ENCODE results near the gene THSD4. TPM values are rescaled to one million over a fixed set of nuclear protein-coding genes. Genes with fewer than 3 reads are reported as not detected.

THSD4 gene
- total RNA-seq, 5 donors from 2014 or later (not counting 1 experiment from before 2014, with no cell fraction given): 0.03 to 0.23 (median 0.18) TPM; not detected in 2

GRCh38 chr15:71506946-71507345 lies 391.7 kb downstream of the THSD4 start:
- H3K4me3 Mint-ChIP-seq: no peak overlapping the region
- ChIA-PET POLR2A (no interaction called here), CTCF (no interaction called here)
- H3K9me3 Mint-ChIP-seq: peaks cover 0 to 4% (median 0%) of the 10 kb centered on the region in 3 donors
- no peak overlapping the region for H3K27ac Mint-ChIP-seq
- DNase-seq (no peak), ATAC-seq (replicated peaks in 1 of 4) (no peak)
- Histone ChIP-seq H3K27me3 (replicated peaks in 1 of 2; ENCODE audit: control insufficient read depth in 2 of 2, extremely low read depth in 1 of 2, insufficient read depth in 2 of 2, low read length in 1 of 2) (peaks cover 0 to 6% of the 10 kb centered on the region in 2 experiments), H3K36me3 (ENCODE audit: control insufficient read depth in 2 of 2, extremely low read depth in 1 of 2, insufficient read depth in 1 of 2, low read length in 1 of 2) (no peaks in the 10 kb centered on the region), H3K4me1 (ENCODE audit: control insufficient read depth in 1 of 2, extremely low read depth in 1 of 2, insufficient read depth in 2 of 2, low read length in 2 of 2) (no peaks in the 10 kb centered on the region), H3K9me3 (no peaks in the 10 kb centered on the region), H3K4me3 (ENCODE audit: control insufficient read depth in 1 of 2, extremely low read depth in 1 of 2, low read length in 1 of 2) (no peak overlapping the region), H3K27ac (ENCODE audit: low read length) (no peak overlapping the region)
- H3K4me1 Mint-ChIP-seq: no peaks in the 10 kb centered on the region
- peaks cover 5 to 10% of the 10 kb centered on the region in 2 donors for H3K27me3 Mint-ChIP-seq
- 68% methylated on average over 2 of the region's 4 CpGs for WGBS (ENCODE audit: insufficient coverage)
- H3K36me3 Mint-ChIP-seq: no peaks in the 10 kb centered on the region

GRCh38 chr15:71508081-71508682 lies 392.9 kb downstream of the THSD4 start:
- Mint-ChIP-seq H3K9me3 (peaks cover 0 to 4% (median 0%) of the 10 kb centered on the region in 3 donors), H3K27ac (no peak overlapping the region), H3K4me3 (no peak overlapping the region), H3K4me1 (no peaks in the 10 kb centered on the region), H3K27me3 (peaks cover 9 to 10% of the 10 kb centered on the region in 2 donors), H3K36me3 (no peaks in the 10 kb centered on the region)
- H3K9me3 ChIP-seq: no peaks in the 10 kb centered on the region
- ATAC-seq (replicated peaks in 1 of 4) (no peak), DNase-seq (no peak)
- POLR2A ChIA-PET: no interaction called here
- 70% methylated on average over 2 of the region's 4 CpGs for WGBS (ENCODE audit: insufficient coverage)
- no peak overlapping the region for H3K27ac ChIP-seq (ENCODE audit: low read length)
- H3K4me3 ChIP-seq (ENCODE audit: control insufficient read depth in 1 of 2, extremely low read depth in 1 of 2, low read length in 1 of 2): no peak overlapping the region
- CTCF ChIA-PET: no interaction called here
- H3K27me3 ChIP-seq (replicated peaks in 1 of 2; ENCODE audit: control insufficient read depth in 2 of 2, extremely low read depth in 1 of 2, insufficient read depth in 2 of 2, low read length in 1 of 2): peaks cover 0 to 6% of the 10 kb centered on the region in 2 experiments
- H3K4me1 ChIP-seq (ENCODE audit: control insufficient read depth in 1 of 2, extremely low read depth in 1 of 2, insufficient read depth in 2 of 2, low read length in 2 of 2): no peaks in the 10 kb centered on the region
- no peaks in the 10 kb centered on the region for H3K36me3 ChIP-seq (ENCODE audit: control insufficient read depth in 2 of 2, extremely low read depth in 1 of 2, insufficient read depth in 1 of 2, low read length in 1 of 2)

GRCh38 chr15:71509139-71509538 lies 393.9 kb downstream of the THSD4 start:
- ATAC-seq (replicated peaks in 1 of 4) (no peak), DNase-seq (no peak)
- Histone ChIP-seq H3K36me3 (ENCODE audit: control insufficient read depth in 2 of 2, extremely low read depth in 1 of 2, insufficient read depth in 1 of 2, low read length in 1 of 2) (no peaks in the 10 kb centered on the region), H3K4me3 (ENCODE audit: control insufficient read depth in 1 of 2, extremely low read depth in 1 of 2, low read length in 1 of 2) (no peak overlapping the region), H3K27ac (ENCODE audit: low read length) (no peak overlapping the region), H3K27me3 (replicated peaks in 1 of 2; ENCODE audit: control insufficient read depth in 2 of 2, extremely low read depth in 1 of 2, insufficient read depth in 2 of 2, low read length in 1 of 2) (peaks cover 0 to 6% of the 10 kb centered on the region in 2 experiments), H3K4me1 (ENCODE audit: control insufficient read depth in 1 of 2, extremely low read depth in 1 of 2, insufficient read depth in 2 of 2, low read length in 2 of 2) (no peaks in the 10 kb centered on the region), H3K9me3 (no peaks in the 10 kb centered on the region)
- no CpG with 5 or more reads among the region's 1 CpG for WGBS (ENCODE audit: insufficient coverage)
- Mint-ChIP-seq H3K36me3 (no peaks in the 10 kb centered on the region), H3K9me3 (peaks cover 0 to 4% (median 0%) of the 10 kb centered on the region in 3 donors), H3K4me1 (no peaks in the 10 kb centered on the region), H3K4me3 (no peak overlapping the region), H3K27ac (no peak overlapping the region), H3K27me3 (peaks cover 13 to 16% of the 10 kb centered on the region in 2 donors)
- ChIA-PET POLR2A (no interaction called here), CTCF (no interaction called here)

GRCh38 chr15:71510763-71511162 lies 395.5 kb downstream of the THSD4 start:
- 78% methylated on average over 6 of the region's 6 CpGs for WGBS (ENCODE audit: insufficient coverage)
- Mint-ChIP-seq H3K4me3 (no peak overlapping the region), H3K4me1 (no peaks in the 10 kb centered on the region), H3K27me3 (peaks cover 13 to 16% of the 10 kb centered on the region in 2 donors), H3K27ac (no peak overlapping the region), H3K36me3 (no peaks in the 10 kb centered on the region), H3K9me3 (peaks cover 0 to 4% (median 0%) of the 10 kb centered on the region in 3 donors)
- no peaks in the 10 kb centered on the region for H3K36me3 ChIP-seq (ENCODE audit: control insufficient read depth in 2 of 2, extremely low read depth in 1 of 2, insufficient read depth in 1 of 2, low read length in 1 of 2)
- no peak for ATAC-seq (replicated peaks in 1 of 4)
- no peaks in the 10 kb centered on the region for H3K9me3 ChIP-seq
- ChIA-PET CTCF (no interaction called here), POLR2A (no interaction called here)
- H3K27ac ChIP-seq (ENCODE audit: low read length): no peak overlapping the region
- H3K4me3 ChIP-seq (ENCODE audit: control insufficient read depth in 1 of 2, extremely low read depth in 1 of 2, low read length in 1 of 2): no peak overlapping the region
- H3K4me1 ChIP-seq (ENCODE audit: control insufficient read depth in 1 of 2, extremely low read depth in 1 of 2, insufficient read depth in 2 of 2, low read length in 2 of 2): no peaks in the 10 kb centered on the region
- no peak for DNase-seq
- H3K27me3 ChIP-seq (replicated peaks in 1 of 2; ENCODE audit: control insufficient read depth in 2 of 2, extremely low read depth in 1 of 2, insufficient read depth in 2 of 2, low read length in 1 of 2): peaks cover 0 to 6% of the 10 kb centered on the region in 2 experiments

- Histone ChIP-seq H3K36me3 (ENCODE audit: control insufficient read depth in 2 of 2, extremely low read depth in 1 of 2, insufficient read depth in 1 of 2, low read length in 1 of 2) (no peaks in the 10 kb centered on the region), H3K27me3 (replicated peaks in 1 of 2; ENCODE audit: control insufficient read depth in 2 of 2, extremely low read depth in 1 of 2, insufficient read depth in 2 of 2, low read length in 1 of 2) (peaks cover 0 to 2% of the 10 kb centered on the region in 2 experiments), H3K4me1 (ENCODE audit: control insufficient read depth in 1 of 2, extremely low read depth in 1 of 2, insufficient read depth in 2 of 2, low read length in 2 of 2) (no peaks in the 10 kb centered on the region), H3K4me3 (ENCODE audit: control insufficient read depth in 1 of 2, extremely low read depth in 1 of 2, low read length in 1 of 2) (no peak overlapping the region), H3K9me3 (no peaks in the 10 kb centered on the region), H3K27ac (ENCODE audit: low read length) (no peak overlapping the region)
- WGBS (ENCODE audit: insufficient coverage): 50% methylated on average over 2 of the region's 15 CpGs
- ATAC-seq (replicated peaks in 1 of 4) (no peak), DNase-seq (no peak)
- Mint-ChIP-seq H3K27me3 (peaks cover 8 to 19% of the 10 kb centered on the region in 2 donors), H3K9me3 (no peaks in the 10 kb centered on the region), H3K36me3 (no peaks in the 10 kb centered on the region), H3K4me3 (no peak overlapping the region), H3K4me1 (no peaks in the 10 kb centered on the region), H3K27ac (no peak overlapping the region)
- ChIA-PET CTCF (no interaction called here), POLR2A (no interaction called here)
Measured at GRCh38 chr15:71511796-71512681, 396.8 kb downstream of the THSD4 start.

- CTCF ChIA-PET: no interaction called here
- Mint-ChIP-seq H3K27me3 (peaks cover 8 to 25% of the 10 kb centered on the region in 2 donors), H3K4me3 (no peak overlapping the region), H3K27ac (no peak overlapping the region), H3K9me3 (no peaks in the 10 kb centered on the region), H3K36me3 (no peaks in the 10 kb centered on the region), H3K4me1 (no peaks in the 10 kb centered on the region)
- no peak for DNase-seq
- Histone ChIP-seq H3K27ac (ENCODE audit: low read length) (no peak overlapping the region), H3K9me3 (no peaks in the 10 kb centered on the region), H3K4me3 (ENCODE audit: control insufficient read depth in 1 of 2, extremely low read depth in 1 of 2, low read length in 1 of 2) (no peak overlapping the region), H3K27me3 (replicated peaks in 1 of 2; ENCODE audit: control insufficient read depth in 2 of 2, extremely low read depth in 1 of 2, insufficient read depth in 2 of 2, low read length in 1 of 2) (peaks cover 0 to 2% of the 10 kb centered on the region in 2 experiments), H3K4me1 (ENCODE audit: control insufficient read depth in 1 of 2, extremely low read depth in 1 of 2, insufficient read depth in 2 of 2, low read length in 2 of 2) (no peaks in the 10 kb centered on the region), H3K36me3 (ENCODE audit: control insufficient read depth in 2 of 2, extremely low read depth in 1 of 2, insufficient read depth in 1 of 2, low read length in 1 of 2) (no peaks in the 10 kb centered on the region)
- no peak for ATAC-seq (replicated peaks in 1 of 4)
- WGBS (ENCODE audit: insufficient coverage): 100% methylated on average over 2 of the region's 3 CpGs
- POLR2A ChIA-PET: no interaction called here
Measured at GRCh38 chr15:71512682-71513006, 397.4 kb downstream of the THSD4 start.

All from T-cell (primary cell).